Measurements from ENCODE around the gene RFC3.

GRCh38 chr13:33800646-33801186 is 17.2 kb upstream of the RFC3 start:
- TF ChIP-seq CTCF (IDR thresholded peaks at IDR 0.05), result no peak
- TF ChIP-seq POLR2A (IDR thresholded peaks at IDR 0.05), result no peak
